ENCODE data around the gene MMP20.

The MMP20 gene

GRCh38 chr11:102620818-102621561 lies 4.1 kb downstream of the MMP20 start:
- no peak for DNase-seq

GRCh38 chr11:102620179-102620578 lies 5.0 kb downstream of the MMP20 start:
- DNase-seq = no peak

- DNase-seq = no peak
These were observed 7.6 kb downstream of the MMP20 start for GRCh38 chr11:102617466-102618008.

- DNase-seq = no peak
These were observed 9.2 kb downstream of the MMP20 start for GRCh38 chr11:102615894-102616432.

- DNase-seq = no peak
These were observed 9.8 kb downstream of the MMP20 start for GRCh38 chr11:102615077-102615893.

- DNase-seq = no peak
These were observed 10.6 kb downstream of the MMP20 start for GRCh38 chr11:102614485-102614884.

GRCh38 chr11:102614031-102614430 lies 11.1 kb downstream of the MMP20 start:
- DNase-seq = no peak

GRCh38 chr11:102613450-102613849 lies 11.7 kb downstream of the MMP20 start:
- DNase-seq = no peak

GRCh38 chr11:102611291-102611690 lies 13.8 kb downstream of the MMP20 start:
- DNase-seq = no peak

- no peak for DNase-seq
These were observed 14.9 kb downstream of the MMP20 start for GRCh38 chr11:102610200-102610599.

GRCh38 chr11:102608699-102609098 lies 16.4 kb downstream of the MMP20 start:
- DNase-seq = no peak

GRCh38 chr11:102604875-102605274 lies 20.3 kb downstream of the MMP20 start:
- no peak for DNase-seq

GRCh38 chr11:102604011-102604410 lies 21.1 kb downstream of the MMP20 start:
- DNase-seq = no peak

- DNase-seq = no peak
These were observed 21.6 kb downstream of the MMP20 start for GRCh38 chr11:102603576-102603975.

- no peak for DNase-seq
These were observed 22.0 kb downstream of the MMP20 start for GRCh38 chr11:102603091-102603490.

GRCh38 chr11:102600666-102601065 lies 24.5 kb downstream of the MMP20 start:
- DNase-seq = no peak

GRCh38 chr11:102599642-102600261 lies 25.4 kb downstream of the MMP20 start:
- DNase-seq = no peak

- DNase-seq = no peak
These were observed 26.9 kb downstream of the MMP20 start for GRCh38 chr11:102598272-102598671.

GRCh38 chr11:102596578-102596977 lies 28.6 kb downstream of the MMP20 start:
- DNase-seq = no peak

GRCh38 chr11:102592634-102593581 lies 32.2 kb downstream of the MMP20 start:
- no peak for DNase-seq

GRCh38 chr11:102592131-102592530 lies 33.0 kb downstream of the MMP20 start:
- no peak for DNase-seq

GRCh38 chr11:102591160-102591718 lies 33.9 kb downstream of the MMP20 start:
- no peak for DNase-seq
